ENCODE results near the gene CTDSPL.
A peak's percentile ranks its signal among the peaks of the same experiment; 100 is the strongest.
"Not testable (repeated sequence)": the region's sequence is repeated elsewhere in the genome, so short reads cannot be mapped to it uniquely, and the experiment has no call there.

The CTDSPL gene

DNA sequence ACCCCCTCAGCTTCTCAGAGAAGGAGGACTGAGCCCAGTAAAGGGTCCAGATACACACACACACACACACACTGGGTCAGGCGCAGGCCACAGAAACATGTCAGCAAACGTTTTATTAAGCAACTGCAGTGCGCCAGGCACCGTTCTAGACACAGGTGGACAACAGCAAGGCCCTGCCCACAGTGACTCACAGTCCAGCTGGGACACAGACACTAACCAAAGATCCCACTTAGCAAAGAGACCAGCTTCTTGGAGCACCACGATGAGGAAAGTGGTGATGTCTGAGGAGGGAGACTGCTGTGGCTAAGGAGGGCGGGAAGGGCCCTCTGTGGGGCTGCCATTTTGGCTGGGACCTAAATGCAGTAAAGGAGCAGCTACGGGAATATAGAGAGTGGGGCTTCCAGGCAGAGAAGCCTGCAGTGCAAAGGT, 126.1 kb downstream of the CTDSPL start:
- no peak for DNase-seq (ENCODE audit: low read depth, low spot score)

DNA sequence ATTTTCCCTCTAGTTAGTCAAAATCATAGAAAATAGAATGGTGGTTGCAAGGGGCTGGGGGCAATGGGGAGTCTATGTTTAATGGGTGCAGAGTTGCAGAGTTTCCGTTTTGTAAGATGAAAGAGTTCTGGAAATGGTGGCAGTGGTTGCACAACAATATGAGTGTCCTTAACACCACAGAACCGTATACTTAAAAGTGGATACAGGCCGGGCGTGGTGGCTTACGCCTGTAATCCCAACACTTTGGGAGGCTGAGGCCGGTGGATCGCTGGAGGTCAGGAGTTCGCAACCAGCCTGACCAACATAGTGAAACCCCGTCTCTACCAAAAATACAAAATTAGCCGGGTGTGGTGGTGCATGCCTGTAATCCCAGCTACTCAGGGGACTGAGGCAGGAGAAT, 126.7 kb downstream of the CTDSPL start:
- DNase-seq (ENCODE audit: low read depth, low spot score), result not testable (repeated sequence)

DNA sequence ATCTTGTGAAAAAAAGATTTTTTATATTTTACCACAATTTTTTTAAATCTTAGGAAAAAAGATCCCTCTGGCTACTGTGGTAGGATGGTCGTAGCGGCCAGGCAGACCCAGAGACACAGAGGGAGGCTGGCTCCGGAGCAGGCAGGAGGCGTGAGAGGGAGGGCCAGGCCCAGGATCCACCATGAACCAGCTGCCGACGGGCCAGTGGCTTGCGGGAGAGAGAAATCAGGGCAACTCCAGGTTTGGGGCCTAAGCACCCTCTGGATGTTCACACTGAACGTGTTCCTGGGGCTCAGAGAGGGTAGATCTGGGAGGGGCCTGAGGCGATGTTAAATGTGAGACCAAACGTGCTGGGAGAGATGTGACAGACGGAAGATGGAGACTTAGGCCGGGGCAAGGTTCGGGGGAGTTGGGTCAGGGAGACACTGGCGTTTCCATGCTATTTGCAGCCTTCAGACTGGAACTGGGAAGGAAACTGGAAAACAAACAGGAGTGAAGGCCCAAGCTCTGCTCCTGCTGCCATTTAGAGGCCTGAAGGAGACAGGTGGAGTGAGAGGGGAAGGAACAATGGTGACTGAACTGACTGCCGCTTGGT, 127.3 kb downstream of the CTDSPL start:
- no peak for DNase-seq (ENCODE audit: low read depth, low spot score)

- DNase-seq (ENCODE audit: low read depth, low spot score), result no peak
Observed at GRCh38 chr3:37989821-37990480, 128.3 kb downstream of the CTDSPL start.

GRCh38 chr3:37990527-37990926, 128.8 kb downstream of the CTDSPL start, which contains the start of gene VILL:
Gene VILL, plus strand, starts transcription at chr3:37990786. Its CDS starts 2,887 bp downstream, at chr3:37993673.
- DNase-seq (ENCODE audit: low read depth, low spot score), result no peak

GRCh38 chr3:37991109-37991508, 129.4 kb downstream of the CTDSPL start:
- no peak for DNase-seq (ENCODE audit: low read depth, low spot score)

DNA sequence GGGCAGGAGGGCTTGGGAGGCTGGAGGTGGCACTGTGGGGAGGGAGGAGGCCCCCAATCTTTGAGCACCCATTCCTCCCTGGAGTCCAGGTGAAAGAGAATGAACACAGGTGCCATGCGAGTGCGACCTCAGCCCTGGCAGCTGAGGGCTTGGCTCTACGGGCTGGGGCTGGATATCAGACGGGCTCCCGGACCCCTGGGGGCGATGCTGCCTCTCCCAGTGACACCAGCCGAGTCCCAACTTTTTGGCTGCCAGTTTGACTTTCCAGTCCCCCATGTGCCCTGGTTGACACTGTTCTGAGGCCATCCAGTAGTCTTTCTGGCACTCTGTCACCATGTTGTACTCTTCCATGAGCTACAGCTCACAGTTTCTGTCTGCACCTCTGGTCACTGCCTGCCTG, 130.1 kb downstream of the CTDSPL start:
- DNase-seq (ENCODE audit: low read depth, low spot score), result no peak

- DNase-seq (ENCODE audit: low read depth, low spot score), result no peak
Observed at GRCh38 chr3:37992271-37993066, 130.8 kb downstream of the CTDSPL start.

GRCh38 chr3:37993067-37993455, 131.4 kb downstream of the CTDSPL start:
- DNase-seq (ENCODE audit: low read depth, low spot score), result no peak

DNA sequence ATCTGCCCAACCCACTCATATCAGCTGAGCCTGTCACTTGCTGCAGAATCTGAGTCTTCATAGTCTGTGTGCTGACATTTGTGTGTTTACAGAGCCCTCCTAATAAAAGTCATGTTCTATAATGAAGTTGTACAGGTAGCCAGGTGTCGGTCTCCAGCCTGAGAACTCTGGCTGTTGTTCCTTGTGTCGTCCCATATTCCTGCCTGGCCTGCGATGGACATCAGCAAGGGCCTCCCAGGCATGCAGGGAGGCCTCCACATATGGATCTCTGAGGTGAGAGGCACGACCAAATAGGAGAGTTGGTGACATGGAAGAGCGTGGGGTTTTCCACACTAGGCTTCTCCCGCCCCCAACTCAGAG, 131.8 kb downstream of the CTDSPL start:
- no peak for DNase-seq (ENCODE audit: low read depth, low spot score)

DNA sequence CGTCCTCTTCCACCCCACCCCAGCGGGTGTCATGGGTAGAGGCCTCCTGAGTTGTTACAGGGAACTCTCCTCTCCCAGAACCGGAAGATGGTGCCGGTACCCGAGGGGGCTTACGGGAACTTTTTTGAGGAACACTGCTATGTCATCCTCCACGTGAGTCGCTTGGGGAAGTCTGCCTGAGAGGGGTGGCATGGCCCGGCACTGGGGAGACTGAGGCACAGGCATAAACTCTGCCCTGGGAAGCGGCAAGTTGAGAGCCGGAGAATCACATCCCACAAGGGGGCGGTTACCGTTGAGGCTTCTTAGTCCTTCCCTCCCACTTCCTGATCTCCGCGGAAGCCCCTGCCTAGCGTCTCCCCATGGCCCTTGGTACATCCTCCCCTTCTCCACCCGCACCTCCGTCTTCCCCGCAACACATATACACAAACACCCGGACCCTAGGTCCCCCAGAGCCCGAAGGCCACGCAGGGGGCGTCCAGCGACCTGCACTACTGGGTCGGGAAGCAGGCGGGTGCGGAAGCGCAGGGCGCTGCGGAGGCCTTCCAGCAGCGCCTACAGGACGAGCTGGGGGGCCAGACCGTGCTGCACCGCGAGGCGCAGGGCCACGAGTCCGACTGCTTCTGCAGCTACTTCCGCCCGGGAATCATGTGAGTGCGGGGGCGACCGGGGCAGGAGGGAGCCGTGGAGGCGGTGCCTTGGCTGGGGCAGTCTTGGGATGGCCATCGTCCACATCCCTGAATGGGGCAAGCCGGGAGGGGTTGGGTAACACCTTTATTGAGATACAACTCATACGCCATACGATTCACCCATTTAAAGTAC, 132.3 kb downstream of the CTDSPL start:
- peak; percentile 73 for DNase-seq (ENCODE audit: low read depth, low spot score)

DNA sequence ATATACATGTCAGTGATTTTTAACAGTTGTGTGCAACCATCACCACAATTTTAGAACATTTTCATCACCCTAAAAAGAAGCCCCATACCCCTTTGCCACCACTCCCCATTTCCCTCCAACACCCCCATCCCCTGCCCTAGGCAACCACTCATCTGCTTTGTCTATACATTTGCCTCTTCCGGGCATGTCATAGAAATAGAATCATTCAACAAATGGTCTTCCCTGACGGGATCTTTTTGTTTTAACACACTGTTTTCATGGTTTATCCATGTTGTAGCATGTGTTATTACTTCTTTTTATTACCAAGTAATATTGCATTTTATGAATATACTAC, 132.9 kb downstream of the CTDSPL start:
- DNase-seq (ENCODE audit: low read depth, low spot score), result no peak

DNA sequence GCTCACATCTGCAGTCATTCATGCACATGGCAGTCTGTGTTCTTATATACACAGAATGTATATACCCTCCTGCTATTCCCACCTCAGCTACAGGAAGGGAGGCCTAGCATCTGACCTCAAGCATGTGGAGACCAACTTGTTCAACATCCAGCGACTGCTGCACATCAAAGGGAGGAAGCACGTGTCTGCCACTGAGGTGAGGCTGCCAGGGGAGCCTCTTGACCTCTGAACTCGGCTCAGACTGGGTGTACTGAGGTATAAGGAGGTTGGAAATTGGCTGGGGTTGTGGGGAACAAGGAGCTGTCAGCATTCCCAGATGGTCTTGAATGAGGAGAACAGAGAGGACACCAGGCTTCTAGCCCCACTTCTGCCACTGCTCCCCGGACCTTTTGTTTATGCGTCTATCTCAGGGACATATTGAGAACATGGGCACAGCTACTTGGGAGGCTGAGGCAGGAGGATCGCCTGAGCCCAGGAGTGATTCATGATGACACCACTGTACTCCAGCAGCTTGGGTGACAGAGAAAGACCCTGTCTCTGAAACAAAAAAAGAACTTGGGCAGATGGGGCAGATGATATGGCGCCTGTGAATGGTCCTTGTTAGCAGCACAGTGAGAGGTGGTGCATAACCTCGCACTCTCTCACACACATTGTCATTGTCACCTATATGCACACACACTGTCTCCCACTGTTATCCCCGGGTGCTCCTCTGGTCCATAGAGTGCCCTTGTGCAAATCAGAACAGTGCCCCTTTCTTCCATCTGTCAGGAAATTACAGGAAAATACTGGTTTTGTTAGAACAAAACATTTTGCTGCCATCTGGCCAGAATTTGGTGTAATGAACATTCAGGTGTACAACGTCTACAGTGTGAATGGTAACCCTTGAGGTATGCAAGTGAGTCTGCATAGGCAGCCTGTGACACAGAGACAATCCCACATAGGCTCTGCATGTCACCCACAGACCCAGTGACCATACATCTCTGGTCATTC, 134.3 kb downstream of the CTDSPL start:
- no peak for DNase-seq (ENCODE audit: low read depth, low spot score)

GRCh38 chr3:37996785-37997301, 135.2 kb downstream of the CTDSPL start:
- peak; percentile 87 for DNase-seq (ENCODE audit: low read depth, low spot score)

GRCh38 chr3:37997342-37997741, 135.7 kb downstream of the CTDSPL start:
- DNase-seq (ENCODE audit: low read depth, low spot score), result no peak

- no peak for DNase-seq (ENCODE audit: low read depth, low spot score)
Observed at GRCh38 chr3:37997791-37998370, 136.2 kb downstream of the CTDSPL start.

DNA sequence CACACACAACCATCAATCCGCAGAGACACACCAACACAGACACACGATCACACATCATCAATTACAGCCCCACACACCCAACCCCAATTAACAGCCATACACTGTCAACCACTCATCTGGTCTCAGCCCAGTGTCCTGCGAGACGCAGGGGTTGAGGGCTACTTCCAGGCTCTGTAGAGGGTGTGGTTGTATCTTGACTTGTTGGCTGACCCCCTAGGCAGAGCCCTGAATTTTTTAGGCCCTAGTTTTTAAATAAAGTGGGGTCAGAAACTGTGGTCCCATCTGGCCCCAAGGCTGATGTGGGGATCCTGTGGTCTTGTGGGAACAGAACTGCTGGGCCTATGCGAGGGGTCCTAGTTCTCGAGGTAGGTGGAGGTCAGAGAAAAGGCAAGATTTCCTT, 138.2 kb downstream of the CTDSPL start:
- no peak for DNase-seq (ENCODE audit: low read depth, low spot score)

- no peak for DNase-seq (ENCODE audit: low read depth, low spot score)
Observed at GRCh38 chr3:38000242-38000916, 138.7 kb downstream of the CTDSPL start.

DNA sequence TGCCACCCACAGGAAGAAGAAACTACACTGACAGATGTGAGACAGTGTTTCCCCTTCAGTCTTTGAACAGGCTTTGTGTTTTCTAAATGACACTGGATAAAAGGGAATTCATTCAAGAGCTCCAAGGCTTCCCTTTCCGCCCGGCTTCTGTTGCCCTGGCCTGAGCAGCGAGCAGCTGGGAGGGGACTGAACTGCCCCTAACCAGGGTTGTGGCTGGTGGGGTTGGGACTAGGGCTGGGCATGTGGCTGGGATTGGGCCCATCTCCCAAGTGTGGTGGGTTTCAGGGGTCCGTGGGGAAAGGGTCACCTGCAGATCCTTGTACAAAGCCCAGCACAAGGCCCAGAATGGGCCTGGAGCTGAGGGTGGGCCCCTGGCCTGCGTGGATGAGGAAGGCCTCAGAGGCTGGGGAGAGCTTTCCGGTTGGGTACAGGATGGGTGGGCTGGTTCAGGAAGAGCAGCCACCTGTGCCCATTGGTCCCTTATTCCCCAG, 139.3 kb downstream of the CTDSPL start:
- DNase-seq (ENCODE audit: low read depth, low spot score), result no peak

All from astrocyte of the hippocampus (primary cell).